ENCODE measurements around the gene MAP3K21.

- no peak for TF ChIP-seq CTCF (IDR thresholded peaks at IDR 0.05)
- no peak for TF ChIP-seq POLR2A (IDR thresholded peaks at IDR 0.05)
Measured at GRCh38 chr1:233409540-233409939, 82.0 kb downstream of the MAP3K21 start.

Measured in right lobe of liver (tissue), 4 donors.